Right lobe of liver (tissue), 6 donors: ENCODE results near the gene TPRA1. TPM values are rescaled to one million over a fixed set of nuclear protein-coding genes. Genes with fewer than 3 reads are reported as not detected.

ENCODE experiments used
- ATAC-seq, 4 donors: fragments of 200-7000 bp; cut with Tn5 transposase; one replicate each; pipeline ENCODE4 v1.9.1; 2020; ENCODE audit warnings: mild to moderate bottlenecking in 4 of 4, moderate library complexity in 4 of 4
- DNase-seq, 3 donors: peaks; one replicate each; pipeline ENCODE4 v3.0.0-alpha.2; 2020
- H3K27ac ChIP-seq, 3 donors: fragments of 200-600 bp; one replicate each; pipeline ENCODE4 v1.8.0; 2022
- H3K27me3 ChIP-seq, 2 donors: fragments of 200-600 bp; one replicate each; pipeline ENCODE4 v1.8.0; 2022
- H3K36me3 ChIP-seq, 4 donors: fragments of 200-600 bp; sonication (generic) in 1 of 4; one replicate each; pipeline versions ENCODE4 v1.5.1 to v1.8.0; 2017 to 2022; ENCODE audit warnings: control low read depth in 1 of 4
- H3K4me1 ChIP-seq, 4 donors: fragments of 200-600 bp; sonication (generic) in 1 of 4; one replicate each; pipeline versions ENCODE4 v1.5.1 to v1.8.0; 2017 to 2022; ENCODE audit warnings: control low read depth in 1 of 4
- H3K4me3 ChIP-seq, 3 donors: fragments of 200-600 bp; one replicate each; pipeline ENCODE4 v1.8.0; 2022
- H3K9me3 ChIP-seq, 4 donors: fragments of 200-600 bp; sonication (generic) in 1 of 4; one replicate each; pipeline versions ENCODE4 v1.5.1 to v1.8.0; 2017 to 2022; ENCODE audit warnings: control low read depth in 1 of 4
- CTCF ChIP-seq, 4 donors: fragments of 200-600 bp in 3 of 4; fragments of 450-650 bp in 1 of 4; IDR thresholded peaks; one replicate each; pipeline versions ENCODE4 v1.5.1 to v1.8.0; 2016 to 2022; ENCODE audit warnings: antibody characterized with exemption in 4 of 4, mild to moderate bottlenecking in 2 of 4
- POLR2A ChIP-seq: fragments of 450-650 bp; IDR thresholded peaks from one replicate; pipeline ENCODE4 v1.6.1; 2017; ENCODE audit warnings: antibody characterized with exemption, mild to moderate bottlenecking
- WGBS: methylation state at CpG from one replicate; pipeline ENCODE4 v1.1.6; 2018; ENCODE audit warnings: low coverage, low lambda C conversion rate; ENCODE audit not compliant: insufficient coverage; ENCODE audit errors: missing lambda C conversion rate; 5-methylcytosine and 5-hydroxymethylcytosine counted together
- intact Hi-C, 2 donors: fragments of 100-400 bp; cut with DNase I; formaldehyde crosslinking; loops; one replicate each; pipeline versions ENCODE4 v1.11.2 to v1.14.1; 2022
- total RNA-seq, 6 experiments: library from RNA; depleted of rRNA in 2 of 6; stranded (reverse); fragments of >200 nt in 2 of 6; fragmentation: NEBNext Ultra II Directional in 3 of 6; extraction: Animal tissue kit (Norgen Biotek cat#: 25700) in 3 of 6; gene quantifications; one replicate each; pipeline versions ENCODE4 v1.1.0 to v1.2.4, GENCODE V29; 2016 to 2023
- donor health status: DM: no; HTN: yes; CAD: no.
- donor health status: DM: no; HTN: no; CAD: no.
- donor health status: DM: no; HTN: no; CAD: no.
- donor health status: DM: no; HTN: yes; CAD: no.
- donor health status: DM: no; HTN: yes; CAD: no.

TPRA1 gene
- total RNA-seq, 6 experiments from 2014 or later, result 13.9 to 25.9 (median 23.3) TPM

GRCh38 chr3:127629467-127630403 is 39.2 kb upstream of the TPRA1 start:
- no peak for TF ChIP-seq POLR2A
- Histone ChIP-seq H3K9me3 (no peaks in the 10 kb centered on the region), H3K27ac (no peak overlapping the region), H3K4me1 (peaks cover 0 to 6% (median 0%) of the 10 kb centered on the region in 4 donors), H3K36me3 (no peaks in the 10 kb centered on the region), H3K27me3 (no peaks in the 10 kb centered on the region), H3K4me3 (peak overlapping the region in 1 of 3 donors; percentile 44)
- intact Hi-C loops, result no loop called here
- DNase-seq (no peak), ATAC-seq (peak in 2 of 4 donors; percentile 7)
- 46% methylated on average over 16 of the region's 65 CpGs for WGBS

GRCh38 chr3:127628788-127629466 is 38.4 kb upstream of the TPRA1 start, which contains the start of gene PODXL2:
Gene PODXL2, plus strand, starts transcription at chr3:127629185. Its CDS starts 35 bp downstream, at chr3:127629220.
- intact Hi-C loops, result no loop called here
- no peaks in the 10 kb centered on the region for H3K27me3 ChIP-seq
- peak; percentile 76 to 87 (median 82) for ATAC-seq
- DNase-seq, result peak in 1 of 3 donors; percentile 52
- H3K4me1 ChIP-seq, result peaks cover 0 to 6% (median 0%) of the 10 kb centered on the region in 4 donors
- H3K4me3 ChIP-seq, result peak within 1 kb of the TSS in 1 of 3 donors; percentile 44
- no peaks in the 10 kb centered on the region for H3K36me3 ChIP-seq
- no peaks in the 10 kb centered on the region for H3K9me3 ChIP-seq
- H3K27ac ChIP-seq, result no peak within 1 kb of the TSS
- WGBS, result no CpG with 5 or more reads among the region's 105 CpGs
- TF ChIP-seq POLR2A (no peak), CTCF (IDR thresholded peaks at IDR 0.05) (no peak)

- no peak for TF ChIP-seq CTCF (IDR thresholded peaks at IDR 0.05)
- TF ChIP-seq POLR2A, result no peak
- Histone ChIP-seq H3K4me1 (peaks cover 0 to 6% (median 0%) of the 10 kb centered on the region in 4 donors), H3K27me3 (no peaks in the 10 kb centered on the region), H3K9me3 (no peaks in the 10 kb centered on the region), H3K36me3 (no peaks in the 10 kb centered on the region), H3K27ac (no peak overlapping the region), H3K4me3 (no peak overlapping the region)
- DNase-seq, result no peak
- ATAC-seq, result no peak
- intact Hi-C loops, result no loop called here
- 66% methylated on average over 3 of the region's 4 CpGs for WGBS
Measured at GRCh38 chr3:127628426-127628787, 37.9 kb upstream of the TPRA1 start.

- Histone ChIP-seq H3K4me3 (no peak overlapping the region), H3K9me3 (no peaks in the 10 kb centered on the region), H3K36me3 (no peaks in the 10 kb centered on the region), H3K27ac (no peak overlapping the region), H3K27me3 (no peaks in the 10 kb centered on the region), H3K4me1 (peaks cover 0 to 6% (median 0%) of the 10 kb centered on the region in 4 donors)
- DNase-seq (no peak), ATAC-seq (no peak)
- TF ChIP-seq CTCF (IDR thresholded peaks at IDR 0.05), result no peak
- TF ChIP-seq POLR2A, result no peak
- 57% methylated on average over 2 of the region's 2 CpGs for WGBS
- intact Hi-C loops, result no loop called here
Measured at GRCh38 chr3:127625821-127626220, 35.3 kb upstream of the TPRA1 start.

- Histone ChIP-seq H3K4me1 (no peaks in the 10 kb centered on the region), H3K27ac (no peak overlapping the region), H3K36me3 (no peaks in the 10 kb centered on the region), H3K4me3 (no peak overlapping the region), H3K27me3 (no peaks in the 10 kb centered on the region), H3K9me3 (no peaks in the 10 kb centered on the region)
- ATAC-seq, result no peak
- intact Hi-C loops, result no loop called here
- TF ChIP-seq POLR2A (no peak), CTCF (IDR thresholded peaks at IDR 0.05) (no peak)
- DNase-seq, result no peak
- 95% methylated on average over 5 of the region's 5 CpGs for WGBS
Measured at GRCh38 chr3:127624063-127624462, 33.5 kb upstream of the TPRA1 start.
